AG04450 (cell line): ENCODE results near the gene CCDC196. TPM values are rescaled to one million over a fixed set of nuclear protein-coding genes. Genes with fewer than 3 reads are reported as not detected.

Experiments
- CTCF ChIA-PET: fragments of 300-600, 350-600 bp; formaldehyde crosslinking; extraction: SDS; loops from one replicate; lab custom pipeline; 2022; ENCODE audit warnings: antibody characterized with exemption, inconsistent platforms; lab: Charles Lee
- POLR2A ChIA-PET: fragments of 350-600 bp; formaldehyde crosslinking; extraction: SDS; loops from one replicate; lab custom pipeline; 2021; ENCODE audit warnings: antibody characterized with exemption, inconsistent platforms; lab: Yijun Ruan, JAX
- DNase-seq: peaks from one replicate; pipeline ENCODE4 v3.0.0-alpha.2; 2011; ENCODE audit warnings: low read depth, low spot score
- H3K27ac ChIP-seq: one replicate; pipeline ENCODE4 v1.5.1; 2012; ENCODE audit warnings: low read depth, low read length, control low read depth
- H3K27me3 ChIP-seq: one replicate; pipeline ENCODE4 v1.6.0; 2012; ENCODE audit warnings: low read length; ENCODE audit not compliant: control insufficient read depth, insufficient read depth
- H3K4me3 ChIP-seq: 2 replicates; pipeline ENCODE4 v1.5.1; 2011; ENCODE audit warnings: mild to moderate bottlenecking, low read depth, low read length, control low read depth
- H3K9me3 ChIP-seq: 2 replicates; pipeline ENCODE4 v1.5.1; 2012; ENCODE audit warnings: low read length; ENCODE audit not compliant: control insufficient read depth, insufficient read depth
- polyA plus RNA-seq: library from polyadenylated mRNA; depleted of rRNA; stranded (reverse); fragments of >200 nt; gene quantifications from 2 replicates; pipeline ENCODE4 v1.2.3, GENCODE V29; 2011
- TF ChIP-seq, protein P1 (sequence below): IDR thresholded peaks from 2 replicates; pipeline ENCODE4 v1.5.1; 2011; ENCODE audit warnings: low read depth, low read length, control low read depth, inconsistent platforms

The CCDC196 gene
- polyA plus RNA-seq, 1 experiment, result not detected

DNA sequence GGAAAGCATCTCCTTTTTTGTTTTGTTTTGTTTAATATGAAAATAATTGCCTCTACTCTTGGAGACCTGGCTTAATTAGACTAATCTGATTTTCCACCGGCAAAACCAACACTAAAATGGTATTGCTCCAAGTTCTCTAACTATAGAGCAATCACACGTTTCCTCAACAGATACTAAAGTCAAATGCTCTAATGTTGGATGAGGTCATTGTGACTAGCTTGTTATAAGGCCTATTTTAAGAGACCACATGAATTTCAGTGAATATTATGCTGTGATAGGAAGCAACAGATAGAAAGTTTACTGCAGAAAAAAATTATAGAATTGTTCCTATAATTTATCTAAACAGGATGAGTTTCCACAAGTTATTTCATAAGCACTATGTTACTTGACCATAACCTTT is 3.3 kb upstream of the CCDC196 start:
- peaks cover 2% of the 10 kb centered on the region for H3K27me3 ChIP-seq
- no peaks in the 10 kb centered on the region for H3K9me3 ChIP-seq
- CTCF ChIA-PET, result interaction anchor here (0.5 kb wide), 1 partner anchor 124 kb away, joined by 3 read pairs; no protein-coding TSS in a partner anchor
- DNase-seq, result no peak
- no peak overlapping the region for H3K27ac ChIP-seq
- TF ChIP-seq, protein P1, sequence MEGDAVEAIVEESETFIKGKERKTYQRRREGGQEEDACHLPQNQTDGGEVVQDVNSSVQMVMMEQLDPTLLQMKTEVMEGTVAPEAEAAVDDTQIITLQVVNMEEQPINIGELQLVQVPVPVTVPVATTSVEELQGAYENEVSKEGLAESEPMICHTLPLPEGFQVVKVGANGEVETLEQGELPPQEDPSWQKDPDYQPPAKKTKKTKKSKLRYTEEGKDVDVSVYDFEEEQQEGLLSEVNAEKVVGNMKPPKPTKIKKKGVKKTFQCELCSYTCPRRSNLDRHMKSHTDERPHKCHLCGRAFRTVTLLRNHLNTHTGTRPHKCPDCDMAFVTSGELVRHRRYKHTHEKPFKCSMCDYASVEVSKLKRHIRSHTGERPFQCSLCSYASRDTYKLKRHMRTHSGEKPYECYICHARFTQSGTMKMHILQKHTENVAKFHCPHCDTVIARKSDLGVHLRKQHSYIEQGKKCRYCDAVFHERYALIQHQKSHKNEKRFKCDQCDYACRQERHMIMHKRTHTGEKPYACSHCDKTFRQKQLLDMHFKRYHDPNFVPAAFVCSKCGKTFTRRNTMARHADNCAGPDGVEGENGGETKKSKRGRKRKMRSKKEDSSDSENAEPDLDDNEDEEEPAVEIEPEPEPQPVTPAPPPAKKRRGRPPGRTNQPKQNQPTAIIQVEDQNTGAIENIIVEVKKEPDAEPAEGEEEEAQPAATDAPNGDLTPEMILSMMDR, result no peak
- no peak overlapping the region for H3K4me3 ChIP-seq
- POLR2A ChIA-PET, result no interaction called here

DNA sequence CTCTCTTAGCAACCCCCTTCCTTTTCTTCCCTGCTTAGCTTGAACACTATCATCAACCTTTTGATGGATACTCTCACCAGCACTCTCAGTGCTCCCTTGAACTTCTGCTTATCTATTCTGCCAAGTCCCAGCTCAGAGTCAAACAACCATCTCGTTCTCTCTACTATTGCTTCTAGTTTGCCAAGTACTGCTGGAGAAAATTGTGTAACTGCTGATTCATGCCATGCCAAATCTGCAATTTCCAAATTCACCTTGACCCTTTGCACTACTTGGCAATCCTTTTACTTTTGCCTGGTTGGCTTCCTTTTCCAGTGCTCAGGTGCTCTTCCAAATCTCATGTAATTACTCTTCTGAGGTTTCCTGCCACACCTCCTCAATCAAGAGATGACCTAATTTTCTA is 2.8 kb upstream of the CCDC196 start:
- ChIA-PET POLR2A (no interaction called here), CTCF (interaction anchor here (0.5 kb wide), 1 partner anchor 124 kb away, joined by 3 read pairs; no protein-coding TSS in a partner anchor)
- DNase-seq, result no peak
- H3K4me3 ChIP-seq, result no peak overlapping the region
- H3K27me3 ChIP-seq, result peaks cover 2% of the 10 kb centered on the region
- no peaks in the 10 kb centered on the region for H3K9me3 ChIP-seq
- no peak overlapping the region for H3K27ac ChIP-seq
- TF ChIP-seq, protein P1, result no peak

DNA sequence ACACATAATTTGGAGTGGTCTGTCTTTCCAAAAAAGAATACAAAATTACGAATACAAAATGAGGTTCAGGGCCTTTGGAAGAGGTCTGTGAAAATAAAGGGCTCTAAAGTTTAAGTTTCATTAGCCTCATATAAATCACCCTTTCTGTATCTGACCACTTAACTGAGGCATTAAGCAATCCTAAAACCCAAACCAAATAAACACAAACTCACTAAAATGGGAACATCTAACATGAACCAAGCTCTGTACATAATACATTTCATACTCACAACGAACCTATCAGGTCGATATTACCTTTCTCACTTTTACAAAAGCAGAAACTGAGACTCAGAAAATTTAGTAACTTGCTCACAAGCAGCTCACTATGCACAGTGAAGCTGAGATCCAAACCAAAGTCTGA is 1.1 kb upstream of the CCDC196 start:
- TF ChIP-seq, protein P1, result no peak
- ChIA-PET CTCF (interaction anchor here (1.2 kb wide), 1 partner anchor 12 kb away, joined by 4 read pairs; no protein-coding TSS in a partner anchor), POLR2A (no interaction called here)
- H3K27ac ChIP-seq, result no peak overlapping the region
- no peak for DNase-seq
- H3K9me3 ChIP-seq, result no peaks in the 10 kb centered on the region
- no peak overlapping the region for H3K4me3 ChIP-seq
- H3K27me3 ChIP-seq, result peaks cover 4% of the 10 kb centered on the region

DNA sequence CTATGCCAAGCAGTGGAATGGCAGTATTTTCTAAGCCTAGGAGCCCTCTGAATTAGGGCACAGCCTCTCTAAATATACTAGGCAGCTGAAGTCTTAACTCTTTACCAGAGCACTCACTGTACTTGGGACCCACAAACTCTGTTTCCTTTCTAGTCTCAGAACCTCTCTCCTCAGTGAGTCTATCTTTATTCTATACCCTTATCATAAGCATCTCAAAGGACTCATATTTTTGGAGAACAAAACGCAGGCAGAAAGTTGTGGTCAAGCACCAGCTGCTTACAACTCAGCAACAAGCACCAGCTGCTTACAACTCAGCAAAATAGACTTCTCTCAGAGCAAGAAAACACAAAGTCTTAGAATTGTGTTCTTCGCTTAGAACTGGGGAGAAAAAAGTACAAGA is 993 bp downstream of the CCDC196 start:
- ChIA-PET POLR2A (no interaction called here), CTCF (no interaction called here)
- Histone ChIP-seq H3K27ac (no peak overlapping the region), H3K9me3 (no peaks in the 10 kb centered on the region), H3K4me3 (no peak overlapping the region), H3K27me3 (peaks cover 6% of the 10 kb centered on the region)
- TF ChIP-seq, protein P1, result no peak
- DNase-seq, result no peak

DNA sequence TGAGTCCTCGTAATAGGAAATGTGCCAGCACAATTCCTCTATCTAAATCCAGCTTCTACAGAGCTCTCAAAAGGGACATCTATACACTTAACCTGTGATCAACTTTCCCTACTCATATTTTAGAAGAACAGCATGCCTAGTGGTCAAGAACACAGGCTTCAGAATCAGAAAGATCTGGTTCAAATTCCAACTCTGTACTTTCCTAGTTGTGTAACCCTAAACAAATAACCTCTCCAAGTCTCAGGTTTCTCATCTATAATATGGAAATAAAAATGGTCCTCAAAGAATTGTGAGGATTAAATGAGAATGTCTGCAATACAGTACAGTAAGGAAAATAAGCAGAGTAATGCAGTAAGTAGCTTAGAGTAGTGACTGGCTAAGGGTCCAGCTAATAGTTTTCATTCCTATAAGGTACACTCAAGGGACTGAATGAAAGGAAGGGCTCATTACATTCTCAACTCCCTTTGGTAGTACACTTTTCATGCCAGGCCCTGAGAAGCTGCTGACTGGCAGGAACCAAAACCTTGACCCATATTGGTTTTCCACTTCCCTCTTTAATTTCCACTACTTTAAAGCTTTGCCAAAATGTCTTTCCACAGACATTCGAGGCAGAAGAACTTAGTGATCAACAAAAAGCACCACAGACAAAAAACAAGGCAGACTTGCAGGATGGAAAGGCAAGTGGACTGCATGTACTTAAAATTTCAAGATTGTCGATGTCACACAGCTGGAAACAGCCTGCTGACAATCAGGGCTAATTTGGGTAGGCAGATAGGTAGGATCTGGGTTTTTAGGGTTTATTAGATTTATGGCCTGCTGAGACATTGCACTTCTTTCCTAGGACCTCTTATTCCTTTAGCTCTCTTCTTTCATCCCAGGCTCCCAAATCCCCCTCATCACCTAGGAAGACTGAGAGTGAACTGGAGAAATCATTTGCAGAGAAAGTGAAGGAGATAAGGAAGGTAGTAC is 4.3 kb downstream of the CCDC196 start:
- DNase-seq, result no peak

More for the DNA sequence above, 4.3 kb downstream of the CCDC196 start:
- Histone ChIP-seq H3K27me3 (peaks cover 6% of the 10 kb centered on the region), H3K4me3 (no peak overlapping the region), H3K9me3 (no peaks in the 10 kb centered on the region), H3K27ac (no peak overlapping the region)
- CTCF ChIA-PET, result no interaction called here
- TF ChIP-seq, protein P1, result no peak
- POLR2A ChIA-PET, result no interaction called here
